ENCODE data around the gene DPH7. TPM values are rescaled to one million over a fixed set of nuclear protein-coding genes. Genes with fewer than 3 reads are reported as not detected.

Gene DPH7
- total RNA-seq, 4 donors from 2014 or later: 17.0 to 44.1 (median 22.6) TPM

GRCh38 chr9:137590123-137590468 is 11.4 kb upstream of the DPH7 start:
- TF ChIP-seq, protein P1, sequence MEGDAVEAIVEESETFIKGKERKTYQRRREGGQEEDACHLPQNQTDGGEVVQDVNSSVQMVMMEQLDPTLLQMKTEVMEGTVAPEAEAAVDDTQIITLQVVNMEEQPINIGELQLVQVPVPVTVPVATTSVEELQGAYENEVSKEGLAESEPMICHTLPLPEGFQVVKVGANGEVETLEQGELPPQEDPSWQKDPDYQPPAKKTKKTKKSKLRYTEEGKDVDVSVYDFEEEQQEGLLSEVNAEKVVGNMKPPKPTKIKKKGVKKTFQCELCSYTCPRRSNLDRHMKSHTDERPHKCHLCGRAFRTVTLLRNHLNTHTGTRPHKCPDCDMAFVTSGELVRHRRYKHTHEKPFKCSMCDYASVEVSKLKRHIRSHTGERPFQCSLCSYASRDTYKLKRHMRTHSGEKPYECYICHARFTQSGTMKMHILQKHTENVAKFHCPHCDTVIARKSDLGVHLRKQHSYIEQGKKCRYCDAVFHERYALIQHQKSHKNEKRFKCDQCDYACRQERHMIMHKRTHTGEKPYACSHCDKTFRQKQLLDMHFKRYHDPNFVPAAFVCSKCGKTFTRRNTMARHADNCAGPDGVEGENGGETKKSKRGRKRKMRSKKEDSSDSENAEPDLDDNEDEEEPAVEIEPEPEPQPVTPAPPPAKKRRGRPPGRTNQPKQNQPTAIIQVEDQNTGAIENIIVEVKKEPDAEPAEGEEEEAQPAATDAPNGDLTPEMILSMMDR (IDR thresholded peaks at IDR 0.05; ENCODE audit: low read depth): no peak

GRCh38 chr9:137589441-137590122 is 10.9 kb upstream of the DPH7 start:
- TF ChIP-seq, protein P1 (IDR thresholded peaks at IDR 0.05; ENCODE audit: low read depth): no peak

DNA sequence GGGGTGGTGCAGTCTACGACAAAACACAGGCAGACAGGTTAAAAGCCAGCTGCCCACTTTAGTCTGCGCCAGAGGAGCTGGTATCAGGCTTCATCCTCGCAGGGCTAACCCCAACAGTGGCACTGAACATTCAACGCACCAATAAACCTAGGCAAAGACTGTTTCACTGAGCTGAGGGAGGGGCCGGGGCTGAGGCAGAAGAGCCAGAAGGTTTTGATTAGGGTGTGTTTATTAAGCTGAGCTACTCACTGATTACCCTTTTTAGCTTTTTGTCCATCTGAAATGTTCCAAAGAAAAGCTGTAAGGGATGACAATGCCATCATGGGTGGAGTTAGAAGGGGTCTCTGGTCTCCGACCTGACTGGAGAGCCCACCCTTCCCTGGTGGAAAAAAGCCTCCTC is 10.2 kb upstream of the DPH7 start:
- TF ChIP-seq, protein P1 (IDR thresholded peaks at IDR 0.05; ENCODE audit: low read depth): no peak

DNA sequence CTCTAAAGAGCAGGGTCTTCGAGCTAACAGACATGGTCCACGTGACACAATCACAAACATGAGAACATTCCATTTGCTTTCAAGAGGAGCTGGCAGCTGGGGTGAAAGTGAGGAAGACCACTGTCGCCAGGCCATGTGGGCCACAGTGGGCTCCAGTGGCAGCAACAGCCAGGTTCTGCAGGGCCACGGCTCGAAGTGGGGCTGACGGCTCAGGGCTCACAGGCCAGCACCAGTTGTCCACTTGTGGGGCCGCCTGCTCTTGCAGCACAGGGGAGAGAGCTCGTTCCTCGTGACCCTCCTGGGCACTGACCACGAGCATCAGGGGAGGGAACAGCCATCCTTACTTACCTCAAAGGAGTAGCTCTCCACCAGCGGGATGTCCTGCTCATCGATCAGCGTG is 9.6 kb upstream of the DPH7 start:
- TF ChIP-seq, protein P1 (IDR thresholded peaks at IDR 0.05; ENCODE audit: low read depth): no peak

DNA sequence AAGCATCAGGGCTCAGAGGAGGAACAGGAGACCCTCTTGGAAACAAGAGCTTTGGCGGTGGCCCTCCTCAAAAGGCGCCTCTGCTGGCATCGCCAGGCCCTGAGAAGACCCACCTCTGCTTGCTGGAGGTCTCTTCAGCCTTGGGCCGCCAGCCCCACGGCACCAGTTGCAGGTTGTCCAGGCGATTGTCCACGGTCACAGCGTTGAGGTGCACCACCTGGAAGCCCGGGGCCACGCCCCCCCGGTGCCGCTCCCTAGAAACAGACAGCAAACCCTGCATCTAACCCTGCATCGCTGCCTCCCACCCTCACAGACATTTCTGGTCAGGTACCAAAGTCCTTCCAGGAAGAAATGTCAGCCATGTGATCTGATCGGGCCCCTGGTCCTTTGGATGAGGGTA is 8.1 kb upstream of the DPH7 start:
- TF ChIP-seq, protein P1 (IDR thresholded peaks at IDR 0.05; ENCODE audit: low read depth): no peak

GRCh38 chr9:137583957-137584356 is 5.2 kb upstream of the DPH7 start:
- TF ChIP-seq, protein P1 (IDR thresholded peaks at IDR 0.05; ENCODE audit: low read depth): no peak

DNA sequence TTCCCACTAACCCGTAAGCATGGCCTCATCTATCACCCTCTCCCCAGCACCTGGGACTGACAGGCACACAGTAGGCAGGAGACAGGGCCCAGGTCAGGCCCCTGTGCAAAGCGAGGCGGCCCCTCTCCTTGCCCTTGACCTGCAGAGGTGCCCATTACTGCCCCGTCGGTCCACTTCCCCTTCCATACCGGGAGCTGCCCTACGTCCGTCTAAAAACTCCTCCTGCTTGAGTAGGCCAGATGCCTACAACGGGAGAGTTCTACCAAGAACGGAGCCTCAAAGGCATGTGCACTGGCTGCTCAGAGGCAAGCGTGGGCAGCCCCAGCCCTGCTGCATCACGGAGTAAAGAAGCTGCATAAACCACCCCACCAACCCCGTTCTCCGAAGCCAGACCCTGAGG is 4.6 kb upstream of the DPH7 start:
- TF ChIP-seq, protein P1 (IDR thresholded peaks at IDR 0.05; ENCODE audit: low read depth): no peak

Data from subcutaneous adipose tissue (tissue), 4 donors.